ENCODE results near the gene KRTAP10-8. TPM values are rescaled to one million over a fixed set of nuclear protein-coding genes. Genes with fewer than 3 reads are reported as not detected.
"Not testable (repeated sequence)": the region's sequence is repeated elsewhere in the genome, so short reads cannot be mapped to it uniquely, and the experiment has no call there.

The KRTAP10-8 gene
- total RNA-seq, 2 experiments from 2014 or later: not detected

- POLR2A ChIA-PET: no interaction called here
- CTCF ChIA-PET: no interaction called here
These were observed 33.4 kb upstream of the KRTAP10-8 start for GRCh38 chr21:44578371-44579055.

GRCh38 chr21:44579056-44579832 lies 32.6 kb upstream of the KRTAP10-8 start:
- ChIA-PET POLR2A (no interaction called here), CTCF (no interaction called here)

GRCh38 chr21:44579833-44580144 lies 32.1 kb upstream of the KRTAP10-8 start:
- ChIA-PET CTCF (no interaction called here), POLR2A (no interaction called here)

GRCh38 chr21:44580231-44580821 lies 31.6 kb upstream of the KRTAP10-8 start, which contains the start of gene KRTAP10-5:
TSS of gene KRTAP10-5 (minus strand) at chr21:44580604. CDS start at chr21:44580578, 26 bp downstream.
- CTCF ChIA-PET: not testable (repeated sequence)

GRCh38 chr21:44581158-44581557 lies 30.7 kb upstream of the KRTAP10-8 start:
- ChIA-PET POLR2A (no interaction called here), CTCF (no interaction called here)

More at GRCh38 chr21:44580231-44580821, 31.6 kb upstream of the KRTAP10-8 start, which contains the start of gene KRTAP10-5:
- POLR2A ChIA-PET: not testable (repeated sequence)

GRCh38 chr21:44582055-44582454 lies 29.8 kb upstream of the KRTAP10-8 start:
- CTCF ChIA-PET: no interaction called here
- POLR2A ChIA-PET: no interaction called here

- ChIA-PET CTCF (no interaction called here), POLR2A (no interaction called here)
These were observed 28.6 kb upstream of the KRTAP10-8 start for GRCh38 chr21:44583089-44583799.

- CTCF ChIA-PET: no interaction called here
These were observed 28.1 kb upstream of the KRTAP10-8 start for GRCh38 chr21:44583800-44584147.

GRCh38 chr21:44585892-44586291 lies 26.0 kb upstream of the KRTAP10-8 start:
- ChIA-PET CTCF (no interaction called here), POLR2A (no interaction called here)

More at GRCh38 chr21:44583800-44584147, 28.1 kb upstream of the KRTAP10-8 start:
- POLR2A ChIA-PET: no interaction called here

- ChIA-PET POLR2A (no interaction called here), CTCF (no interaction called here)
These were observed 22.8 kb upstream of the KRTAP10-8 start for GRCh38 chr21:44589094-44589493.

GRCh38 chr21:44589586-44590305 lies 22.1 kb upstream of the KRTAP10-8 start:
- ChIA-PET POLR2A (no interaction called here), CTCF (no interaction called here)

GRCh38 chr21:44590311-44590721 lies 21.6 kb upstream of the KRTAP10-8 start:
- ChIA-PET CTCF (no interaction called here), POLR2A (no interaction called here)

- CTCF ChIA-PET, POLR2A ChIA-PET: not testable (repeated sequence)
These were observed 20.7 kb upstream of the KRTAP10-8 start for GRCh38 chr21:44590897-44591800.

- CTCF ChIA-PET, POLR2A ChIA-PET: not testable (repeated sequence)
These were observed 20.1 kb upstream of the KRTAP10-8 start for GRCh38 chr21:44591801-44592130.

- ChIA-PET CTCF (no interaction called here), POLR2A (no interaction called here)
These were observed 19.2 kb upstream of the KRTAP10-8 start, which contains the start of gene KRTAP10-6 for GRCh38 chr21:44592446-44593311. TSS of gene KRTAP10-6 (minus strand) at chr21:44592505. CDS start at chr21:44592484, 21 bp downstream.

GRCh38 chr21:44593598-44594405 lies 18.1 kb upstream of the KRTAP10-8 start:
- CTCF ChIA-PET: no interaction called here
- POLR2A ChIA-PET: no interaction called here

GRCh38 chr21:44594406-44594916 lies 17.4 kb upstream of the KRTAP10-8 start:
- POLR2A ChIA-PET: no interaction called here
- CTCF ChIA-PET: no interaction called here

All from activated CD8-positive, alpha-beta memory T cell treated with anti-CD3 and anti-CD28 coated beads for 36 hours (primary cell).